Hindlimb muscle (tissue), 1 donor: ENCODE data around the gene ACP3. TPM values are rescaled to one million over a fixed set of nuclear protein-coding genes. Genes with fewer than 3 reads are reported as not detected.
"Not testable (repeated sequence)": the region's sequence is repeated elsewhere in the genome, so short reads cannot be mapped to it uniquely, and the experiment has no call there.

ENCODE experiments used
- DNase-seq: peaks from one replicate; pipeline ENCODE4 v3.0.0-alpha.2; 2013
- polyA plus RNA-seq: library from polyadenylated mRNA; unstranded; fragments of 120-200 nt; gene quantifications from one replicate; pipeline ENCODE4 v1.2.1, GENCODE V29; 2013; ENCODE audit not compliant: insufficient read length

ACP3 gene
- polyA plus RNA-seq, 1 donor: 0.81 TPM

DNA sequence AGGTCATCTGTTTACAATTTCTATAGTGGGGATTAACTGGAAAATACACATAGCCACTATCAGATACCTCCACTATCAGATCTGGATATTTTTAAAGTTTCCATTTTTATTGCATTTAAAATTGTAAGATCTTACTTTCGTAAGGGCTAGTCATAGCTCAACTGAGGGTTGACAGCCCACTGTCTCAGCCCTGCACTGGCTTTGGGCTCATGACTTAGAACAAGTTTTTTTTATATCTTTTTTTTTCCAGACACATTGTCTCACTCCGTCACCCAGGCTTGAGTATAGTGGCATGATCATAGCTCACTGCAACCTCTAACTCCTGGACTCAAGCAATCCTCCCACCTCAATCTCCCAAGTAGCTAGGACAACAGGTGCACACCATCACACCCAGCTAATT is 51.3 kb downstream of the ACP3 start:
- DNase-seq: no peak

DNA sequence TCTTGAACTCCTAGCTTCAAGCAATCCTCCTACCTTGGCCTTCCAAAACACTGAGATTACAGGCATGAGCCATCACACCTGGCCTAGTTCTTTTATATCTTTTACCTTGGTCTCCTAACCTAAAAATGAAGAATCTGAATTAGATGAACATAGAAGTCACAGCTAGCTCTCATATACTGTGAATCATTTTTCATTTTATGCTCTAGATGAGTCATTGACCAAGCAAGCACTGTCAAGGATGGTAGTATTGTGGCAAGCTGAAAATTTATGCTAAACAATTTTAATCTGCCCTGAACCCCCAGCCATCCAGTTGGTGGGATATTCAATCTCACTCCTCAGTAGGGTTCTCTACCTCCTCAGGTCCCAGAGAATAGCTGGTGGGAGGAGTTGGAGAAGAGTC is 51.8 kb downstream of the ACP3 start:
- no peak for DNase-seq

DNA sequence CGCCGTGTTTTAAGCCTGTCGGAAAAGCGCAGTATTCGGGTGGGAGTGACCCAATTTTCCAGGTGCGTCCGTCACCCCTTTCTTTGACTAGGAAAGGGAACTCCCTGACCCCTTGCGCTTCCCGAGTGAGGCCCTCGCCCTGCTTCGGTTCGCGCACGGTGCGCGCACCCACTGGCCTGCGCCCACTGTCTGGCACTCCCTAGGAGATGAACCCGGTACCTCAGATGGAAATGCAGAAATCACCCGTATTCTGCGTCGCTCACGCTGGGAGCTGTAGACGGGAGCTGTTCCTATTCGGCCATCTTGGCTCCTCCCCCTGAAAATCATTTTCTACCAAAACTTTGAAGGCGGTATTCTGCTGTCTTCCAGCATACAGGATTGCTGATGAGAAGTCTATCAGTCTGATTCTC is 59.7 kb downstream of the ACP3 start:
- not testable (repeated sequence) for DNase-seq

DNA sequence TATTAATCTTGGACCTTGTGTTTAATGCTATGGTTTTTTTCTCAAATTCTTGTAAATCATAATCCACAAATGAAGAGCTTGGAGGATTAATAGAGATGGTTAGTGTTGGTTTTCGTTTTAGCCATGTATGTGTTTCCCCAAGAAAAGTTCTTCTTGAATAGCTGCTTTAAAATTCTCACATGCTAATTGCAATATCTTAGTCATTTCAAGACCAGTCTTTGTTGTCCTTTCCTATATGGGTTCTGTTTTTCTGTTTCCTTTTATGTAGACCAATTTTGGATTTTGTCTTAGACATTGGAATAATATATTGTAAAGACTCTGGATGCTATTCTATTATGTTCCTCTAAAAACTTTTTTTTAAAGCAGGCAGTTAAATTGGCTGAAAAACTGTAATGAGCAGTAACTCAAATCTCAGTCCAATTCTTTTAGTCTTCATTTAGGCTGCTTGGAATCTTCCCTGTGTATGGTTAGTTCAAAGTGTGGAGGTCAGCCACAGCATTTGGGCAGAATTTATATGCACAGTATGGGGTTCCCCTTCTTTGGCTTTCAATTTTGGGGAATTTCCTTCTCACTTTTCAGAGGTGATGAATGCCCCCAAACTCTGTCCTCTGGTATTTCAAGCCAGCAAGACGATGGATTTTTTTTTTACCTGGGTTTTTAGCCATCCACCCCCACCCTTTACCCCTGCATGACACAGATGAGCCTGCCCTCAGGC is 61.0 kb downstream of the ACP3 start:
- DNase-seq: no peak

GRCh38 chr3:132378846-132379245 is 61.6 kb downstream of the ACP3 start:
- no peak for DNase-seq

DNA sequence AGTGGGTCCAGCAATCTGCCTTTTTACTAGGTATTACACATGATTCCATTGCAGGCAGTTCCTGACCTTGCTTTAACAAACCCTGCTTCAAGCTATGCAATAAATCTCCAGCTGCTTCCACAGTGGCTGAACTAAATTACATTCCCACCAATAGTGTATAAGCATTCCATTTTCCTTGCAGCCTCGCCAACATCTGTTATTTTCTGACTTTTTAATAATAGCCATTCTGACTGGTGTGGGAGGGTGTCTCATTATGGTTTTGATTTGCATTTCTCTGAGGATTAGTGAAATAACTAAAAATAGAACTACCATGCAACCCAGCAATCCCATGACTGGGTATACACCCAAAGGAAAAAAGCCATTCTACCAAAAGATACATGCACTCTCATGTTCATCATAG is 63.7 kb downstream of the ACP3 start:
- no peak for DNase-seq

DNA sequence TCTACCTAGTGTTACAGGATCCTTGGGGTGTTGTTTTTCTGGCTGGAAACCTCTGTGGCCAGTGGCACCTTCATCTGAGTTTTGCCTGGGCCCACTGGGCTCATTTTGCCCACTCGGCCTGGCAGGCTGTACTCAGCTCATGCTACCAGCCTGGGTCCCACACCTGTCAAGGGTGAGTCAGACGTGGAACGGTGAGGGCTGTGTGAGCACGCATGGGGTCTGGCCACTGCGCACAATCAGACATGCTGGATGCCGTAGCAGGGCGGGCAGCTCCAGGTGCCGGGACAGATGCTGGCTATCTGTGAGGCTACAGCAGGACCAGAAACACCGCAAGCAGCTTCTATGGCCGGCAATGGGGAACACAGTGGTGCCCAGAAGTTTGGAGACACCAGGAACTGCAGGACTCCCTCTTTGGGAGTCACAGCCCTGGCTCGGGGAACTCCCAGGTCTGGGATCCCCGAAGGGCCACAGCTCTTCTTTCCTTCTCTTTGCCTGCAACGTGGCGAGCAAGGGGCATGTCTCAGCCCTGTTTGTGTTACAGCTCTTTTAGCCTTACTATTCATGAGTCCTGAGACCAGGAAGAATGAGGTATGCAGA is 64.2 kb downstream of the ACP3 start:
- DNase-seq: no peak

DNA sequence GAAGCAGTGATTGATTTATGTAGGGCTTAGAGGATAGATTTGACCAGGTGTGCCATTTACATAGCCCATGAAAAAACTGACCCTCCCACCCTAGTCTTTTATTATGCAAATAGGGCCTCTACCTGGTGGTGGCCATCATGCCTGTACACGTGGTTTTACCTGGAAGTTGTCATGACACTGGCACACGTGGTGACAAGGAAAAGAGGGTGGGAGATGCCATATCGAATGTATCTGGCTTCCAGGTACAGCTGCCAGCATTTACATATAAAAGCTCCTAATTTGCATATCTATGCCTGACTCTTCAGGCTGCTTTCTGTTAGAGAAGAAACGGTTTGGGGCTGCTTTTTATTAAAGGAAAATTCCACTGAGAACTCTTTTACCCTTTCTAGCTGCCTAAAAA is 65.1 kb downstream of the ACP3 start:
- no peak for DNase-seq

DNA sequence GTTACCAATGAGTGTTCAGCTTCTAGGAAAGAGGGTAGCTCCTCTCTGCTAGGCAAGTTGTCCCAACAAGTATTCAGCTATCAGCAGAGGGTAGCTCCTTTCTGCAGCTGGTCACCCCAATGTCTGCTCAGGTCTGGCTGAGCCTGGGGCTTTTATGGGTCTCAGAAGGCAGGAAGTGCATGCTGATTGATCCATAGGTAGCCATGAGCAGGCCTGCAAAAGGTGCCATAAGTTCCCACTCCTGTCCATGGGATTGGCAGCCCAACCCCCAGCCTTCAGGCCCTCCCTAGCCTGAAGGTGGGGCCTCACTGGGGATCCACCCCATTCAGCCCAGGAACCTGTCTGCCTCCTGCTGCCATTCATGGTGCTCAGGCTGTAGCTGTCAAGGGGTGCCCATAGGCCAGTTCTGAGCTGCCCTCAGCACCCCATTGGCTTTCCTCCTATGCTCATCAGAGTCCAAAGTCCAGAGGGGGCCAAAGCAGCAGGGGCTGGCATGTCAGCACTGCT is 65.5 kb downstream of the ACP3 start:
- DNase-seq: no peak

- DNase-seq: no peak
Measured at GRCh38 chr3:132386259-132386658, 69.1 kb downstream of the ACP3 start.

GRCh38 chr3:132392675-132393074 is 75.5 kb downstream of the ACP3 start:
- not testable (repeated sequence) for DNase-seq

DNA sequence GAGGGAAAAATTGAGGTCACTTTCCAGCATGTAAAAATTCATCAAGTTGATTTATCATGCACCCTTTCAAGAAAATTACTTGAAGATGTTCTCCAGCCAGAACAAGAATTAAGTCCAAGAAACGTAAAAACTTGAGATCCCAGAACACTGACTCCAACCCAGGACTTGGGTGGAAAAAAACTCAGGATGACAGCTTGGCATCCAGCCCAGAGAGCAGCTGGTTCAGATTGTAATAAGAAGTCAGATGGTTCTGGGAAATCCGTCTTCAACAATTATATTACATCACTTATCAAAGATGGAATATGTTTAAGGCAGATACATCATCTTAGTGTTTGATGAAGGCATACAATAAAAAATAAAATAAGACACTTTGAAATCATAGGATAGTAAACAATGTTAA is 77.1 kb downstream of the ACP3 start:
- DNase-seq: peak; percentile 66

DNA sequence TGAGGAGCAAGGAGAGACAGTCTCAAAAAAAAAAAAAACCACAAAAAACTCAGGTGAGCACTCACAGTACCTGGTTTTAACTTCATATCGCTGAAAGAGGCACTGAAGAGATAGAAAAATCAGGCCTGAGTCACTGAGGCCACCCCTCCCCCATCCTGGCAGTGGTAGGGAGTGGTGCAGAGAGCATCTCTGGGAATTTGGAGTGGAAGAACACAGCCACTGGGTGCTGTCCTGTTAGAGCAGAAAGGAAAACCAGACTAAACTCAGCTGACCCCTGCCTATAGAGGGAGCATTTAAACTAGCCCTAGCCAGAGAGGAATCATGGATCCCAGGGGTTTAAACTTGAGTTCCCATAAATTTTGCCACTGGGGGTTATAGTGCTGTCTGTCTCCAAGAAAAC is 77.9 kb downstream of the ACP3 start:
- no peak for DNase-seq

- DNase-seq: no peak
Measured at GRCh38 chr3:132396255-132396654, 79.0 kb downstream of the ACP3 start.

DNA sequence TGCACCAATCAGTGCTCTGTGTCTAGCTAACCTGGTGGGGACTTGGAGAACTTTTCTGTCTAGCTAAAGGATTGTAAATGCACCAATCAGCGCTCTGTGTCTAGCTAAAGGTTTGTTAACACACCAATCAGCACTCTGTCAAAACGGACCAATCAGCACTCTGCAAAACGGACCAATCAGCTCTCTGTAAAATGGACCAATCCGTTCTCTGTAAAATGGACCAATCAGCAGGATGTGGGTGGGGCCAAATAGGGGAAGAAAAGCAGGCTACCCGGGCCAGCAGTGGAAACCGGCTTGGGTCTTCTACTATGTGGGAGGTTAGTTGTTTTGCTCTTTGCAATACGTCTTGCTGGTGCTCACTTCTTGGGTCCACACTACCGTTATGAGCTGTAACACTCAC is 79.6 kb downstream of the ACP3 start:
- not testable (repeated sequence) for DNase-seq

GRCh38 chr3:132399054-132399929 is 82.1 kb downstream of the ACP3 start:
- DNase-seq: peak; percentile 32

DNA sequence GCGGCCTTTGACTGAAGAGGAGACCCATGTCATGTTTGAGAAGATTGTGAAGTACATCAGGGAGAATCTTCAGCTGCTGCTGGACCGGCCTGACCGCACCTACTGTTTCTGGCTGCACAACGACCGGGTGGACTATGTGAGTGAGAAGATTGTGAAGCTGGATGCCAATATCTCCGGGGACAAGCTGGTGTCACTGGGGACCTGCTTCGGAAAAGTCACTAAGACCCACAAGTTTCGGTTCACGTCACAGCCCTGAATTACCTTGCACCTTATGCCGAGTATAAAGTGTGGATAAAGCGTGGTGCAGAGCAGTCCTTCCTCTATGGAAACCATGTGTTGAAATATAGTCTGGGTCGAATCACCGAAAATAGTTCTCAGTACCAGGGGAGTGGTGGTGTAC is 84.0 kb downstream of the ACP3 start:
- no peak for DNase-seq

GRCh38 chr3:132404276-132404675 is 87.1 kb downstream of the ACP3 start:
- DNase-seq: no peak

- no peak for DNase-seq
Measured at GRCh38 chr3:132405188-132405587, 88.0 kb downstream of the ACP3 start.

DNA sequence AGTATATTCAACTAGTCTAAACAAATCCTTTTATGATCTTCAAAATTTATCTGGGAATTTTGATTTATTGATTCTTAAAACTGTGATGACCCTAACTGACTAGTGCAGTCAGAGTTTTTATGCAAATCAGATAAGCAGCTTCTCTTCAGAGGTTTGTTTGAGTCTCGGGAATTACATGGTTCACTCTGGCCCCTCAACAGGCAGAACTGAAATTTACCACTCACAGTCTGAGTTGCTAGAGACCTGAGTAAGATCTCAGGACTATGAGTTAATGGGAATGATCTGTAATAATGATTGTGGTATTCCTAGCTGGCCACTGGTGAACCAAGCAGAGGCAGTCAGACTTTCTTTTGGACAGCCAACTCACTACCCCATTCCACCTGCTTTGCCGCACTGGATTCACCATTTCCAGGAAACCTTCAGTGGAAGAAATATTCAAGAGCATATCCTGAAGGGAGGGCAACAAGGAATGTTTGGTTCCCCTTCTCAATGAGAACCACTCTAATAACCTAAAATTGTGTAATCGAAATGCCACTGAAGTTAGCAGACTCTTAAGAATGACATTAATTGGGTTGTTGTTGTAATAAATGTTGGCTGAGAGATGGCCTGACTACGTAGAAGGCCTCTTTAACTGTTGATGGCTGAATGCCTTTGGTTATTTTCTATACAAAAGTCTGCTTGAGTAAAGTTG is 88.5 kb downstream of the ACP3 start:
- DNase-seq: no peak

- no peak for DNase-seq
Measured at GRCh38 chr3:132406587-132406986, 89.4 kb downstream of the ACP3 start.

GRCh38 chr3:132407025-132407424 is 89.8 kb downstream of the ACP3 start:
- no peak for DNase-seq
